Eye (tissue), 1 donor: ENCODE results near the gene VTN.

Experiments
- DNase-seq: peaks from one replicate; pipeline ENCODE4 v3.0.0-alpha.2; 2015

The VTN gene

DNA sequence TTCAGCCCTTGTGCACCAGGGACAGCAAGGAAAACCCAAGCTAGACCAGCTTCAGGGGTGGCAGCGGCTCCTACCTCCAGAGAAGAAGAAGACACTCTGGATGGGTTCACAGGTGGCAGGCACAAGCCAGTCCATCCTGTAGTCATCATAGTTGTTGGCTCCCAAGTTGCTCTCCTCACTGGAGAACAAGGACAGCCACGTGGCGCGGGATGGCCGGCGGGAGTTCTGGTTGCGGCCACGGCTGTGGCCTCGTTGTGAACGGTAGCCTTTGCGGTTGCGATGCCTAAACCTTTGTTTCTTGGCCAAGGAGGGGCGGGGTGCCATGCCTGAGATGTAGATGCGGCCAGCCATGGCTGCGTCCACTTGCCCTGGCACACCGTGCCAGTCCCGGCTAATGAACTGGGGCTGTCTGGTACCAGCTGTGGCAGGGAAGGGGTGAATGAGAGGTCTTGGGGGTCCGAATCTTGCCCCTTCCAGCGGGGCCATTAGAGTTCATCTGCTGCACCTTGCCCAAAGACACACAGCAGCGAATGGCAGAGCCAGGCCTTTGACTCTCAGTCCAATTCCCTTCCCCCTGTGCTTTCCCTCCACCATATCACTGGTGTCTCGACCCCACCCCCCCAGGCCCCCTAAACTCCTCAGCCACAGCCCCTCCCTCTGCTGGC lies 2.3 kb downstream of the VTN start:
- DNase-seq, result no peak

DNA sequence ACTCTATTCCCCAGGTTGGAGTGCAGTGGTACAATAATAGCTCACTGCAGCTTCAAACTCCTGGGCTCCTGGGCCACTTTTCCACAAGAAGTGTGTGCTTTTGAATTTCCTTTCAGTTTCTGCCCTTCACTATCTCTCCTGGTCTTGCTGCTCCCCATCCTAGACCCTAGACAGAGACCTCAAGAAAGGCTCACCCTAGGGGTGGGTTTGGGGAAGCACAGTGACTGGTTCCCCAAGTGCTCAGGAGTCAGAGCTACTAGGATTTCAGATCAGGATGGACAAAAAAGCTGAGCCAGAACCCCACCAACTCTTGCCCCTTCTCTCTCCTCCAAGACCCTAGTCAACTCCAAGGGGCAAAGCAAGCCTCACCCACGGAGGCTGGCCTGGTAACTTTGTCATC lies 3.5 kb downstream of the VTN start:
- no peak for DNase-seq

DNA sequence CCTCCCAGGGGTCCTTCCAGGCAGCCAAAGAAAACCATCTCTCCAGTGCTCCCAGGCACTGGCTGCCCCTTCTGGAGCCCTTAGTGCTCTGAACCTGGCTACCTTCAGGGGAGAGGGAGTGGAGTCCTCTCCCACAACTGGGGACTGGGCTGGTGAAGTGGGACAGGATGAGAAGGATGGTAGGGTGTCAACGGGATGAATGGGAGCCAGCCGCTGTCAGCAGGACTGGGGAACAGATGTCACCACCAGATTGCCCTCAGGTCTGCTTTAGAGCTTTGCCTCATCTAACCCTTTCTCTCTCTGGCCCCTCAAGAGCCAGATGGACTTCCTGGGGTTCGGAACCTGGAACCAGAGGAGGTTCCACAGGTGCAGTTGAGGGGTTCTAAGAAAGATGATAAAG lies 4.6 kb downstream of the VTN start:
- DNase-seq, result no peak

DNA sequence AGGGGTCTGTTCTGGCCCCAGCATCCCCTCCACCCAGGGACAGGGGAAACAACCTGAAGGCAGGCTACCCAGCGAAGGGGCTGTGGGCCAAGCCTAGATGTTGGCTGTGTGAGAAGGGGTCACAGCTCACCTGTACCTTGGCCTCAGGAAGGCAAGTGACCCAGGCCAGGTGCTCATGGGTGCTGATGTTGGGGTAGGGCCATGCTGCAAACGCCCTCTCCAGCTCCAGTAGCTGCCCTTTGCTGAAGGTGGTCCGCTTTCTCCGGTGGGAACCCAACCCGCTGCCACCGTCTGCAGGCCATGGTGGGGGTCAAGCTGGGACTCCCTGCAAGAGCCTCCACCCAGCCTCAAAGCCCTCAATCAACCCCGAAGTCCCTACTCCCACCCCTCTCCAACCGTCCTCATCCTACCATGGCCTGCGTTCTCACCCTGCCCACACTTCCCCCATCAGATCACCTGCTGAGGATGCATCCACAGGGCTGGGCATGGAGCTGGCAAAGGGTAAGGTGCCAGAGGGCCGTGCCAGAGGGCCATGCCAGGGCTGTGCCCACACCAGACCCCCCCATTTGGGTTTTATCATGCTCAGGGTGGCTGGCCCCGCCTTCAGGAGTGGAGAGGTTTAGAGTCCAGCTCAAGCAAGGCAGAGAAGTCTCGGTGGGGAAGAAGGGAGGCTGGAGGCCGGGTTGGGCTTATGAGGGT lies 5.3 kb downstream of the VTN start, which contains the start of gene SEBOX:
Gene SEBOX, minus strand, starts transcription at position 535 of the 699 bp plus-strand sequence. Its CDS starts 48 bp downstream, at position 487.
- no peak for DNase-seq

DNA sequence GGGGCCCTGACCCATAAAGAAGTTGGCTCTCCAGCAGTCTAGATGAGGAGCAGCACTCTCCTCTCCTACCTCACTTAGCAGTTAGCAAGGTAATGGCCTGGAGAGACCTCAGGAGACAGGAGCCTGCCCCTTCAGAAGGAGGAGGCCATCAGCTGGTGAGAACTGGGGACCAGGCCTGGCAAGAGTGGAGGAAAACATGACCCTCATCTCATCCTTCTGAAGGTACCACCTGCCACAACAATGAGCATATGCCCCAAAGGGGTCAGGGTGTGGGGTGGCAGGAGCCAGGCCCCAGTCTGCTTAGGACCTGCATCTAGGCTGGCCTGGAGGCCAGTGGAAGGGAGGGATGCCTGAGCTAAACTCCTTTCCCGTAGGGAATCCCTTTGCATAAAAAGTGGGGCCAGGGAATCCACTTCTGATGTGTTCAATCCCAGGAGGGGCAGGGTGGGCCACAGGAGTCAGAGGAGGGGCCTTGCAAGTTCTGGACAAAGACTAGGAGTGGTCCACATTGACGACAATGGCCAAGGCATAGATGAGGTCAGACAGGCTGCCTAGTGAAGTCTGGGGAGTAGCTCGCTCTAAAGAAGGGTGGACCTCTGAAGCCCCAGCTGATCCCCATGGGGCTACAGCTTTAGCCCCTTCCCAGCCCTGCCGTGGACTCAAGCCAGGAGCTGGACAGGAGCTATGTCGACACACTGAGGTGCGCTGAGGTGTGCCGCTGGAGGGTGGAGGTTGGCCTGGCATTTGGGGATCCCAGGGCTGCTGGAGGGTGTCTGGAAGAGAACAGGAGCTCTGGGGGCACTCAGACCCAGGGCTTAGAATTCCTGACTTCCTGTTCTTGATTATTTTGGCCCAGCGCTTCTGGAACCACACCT lies 6.1 kb downstream of the VTN start:
- no peak for DNase-seq

DNA sequence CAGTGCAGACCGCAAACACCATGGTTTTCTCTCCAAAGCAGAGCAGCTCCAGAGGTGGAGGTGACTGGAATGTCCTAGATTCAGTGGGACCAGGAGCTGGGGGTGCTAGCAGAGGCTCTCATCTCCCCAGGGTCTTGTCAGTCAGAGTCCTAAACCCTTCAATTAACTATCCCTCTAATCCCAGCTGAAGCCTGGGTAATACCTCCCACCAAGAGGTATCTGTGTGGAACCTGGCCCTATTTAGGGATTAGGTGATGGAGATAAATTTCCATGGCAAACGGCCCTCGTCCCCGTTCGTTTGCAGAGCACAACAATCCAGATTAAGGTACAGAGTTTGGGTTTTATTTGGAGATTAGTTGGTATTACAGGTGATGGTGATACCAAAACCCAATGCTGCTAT lies 6.9 kb downstream of the VTN start:
- DNase-seq, result no peak

DNA sequence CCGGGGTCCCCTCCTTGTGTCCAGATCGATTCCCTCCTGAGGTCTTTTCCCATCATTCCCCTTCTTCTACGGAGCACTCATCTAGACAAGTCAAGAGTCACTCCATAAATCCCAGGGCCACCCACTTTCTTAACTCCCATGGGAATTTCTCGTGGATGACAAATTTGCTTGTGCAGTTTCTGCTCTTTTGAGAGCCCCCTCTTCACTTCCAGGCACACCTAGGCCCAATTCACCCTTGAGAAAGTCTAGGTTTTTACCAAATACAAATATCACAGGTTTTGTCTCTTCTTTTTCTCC lies 12.3 kb downstream of the VTN start:
- no peak for DNase-seq

DNA sequence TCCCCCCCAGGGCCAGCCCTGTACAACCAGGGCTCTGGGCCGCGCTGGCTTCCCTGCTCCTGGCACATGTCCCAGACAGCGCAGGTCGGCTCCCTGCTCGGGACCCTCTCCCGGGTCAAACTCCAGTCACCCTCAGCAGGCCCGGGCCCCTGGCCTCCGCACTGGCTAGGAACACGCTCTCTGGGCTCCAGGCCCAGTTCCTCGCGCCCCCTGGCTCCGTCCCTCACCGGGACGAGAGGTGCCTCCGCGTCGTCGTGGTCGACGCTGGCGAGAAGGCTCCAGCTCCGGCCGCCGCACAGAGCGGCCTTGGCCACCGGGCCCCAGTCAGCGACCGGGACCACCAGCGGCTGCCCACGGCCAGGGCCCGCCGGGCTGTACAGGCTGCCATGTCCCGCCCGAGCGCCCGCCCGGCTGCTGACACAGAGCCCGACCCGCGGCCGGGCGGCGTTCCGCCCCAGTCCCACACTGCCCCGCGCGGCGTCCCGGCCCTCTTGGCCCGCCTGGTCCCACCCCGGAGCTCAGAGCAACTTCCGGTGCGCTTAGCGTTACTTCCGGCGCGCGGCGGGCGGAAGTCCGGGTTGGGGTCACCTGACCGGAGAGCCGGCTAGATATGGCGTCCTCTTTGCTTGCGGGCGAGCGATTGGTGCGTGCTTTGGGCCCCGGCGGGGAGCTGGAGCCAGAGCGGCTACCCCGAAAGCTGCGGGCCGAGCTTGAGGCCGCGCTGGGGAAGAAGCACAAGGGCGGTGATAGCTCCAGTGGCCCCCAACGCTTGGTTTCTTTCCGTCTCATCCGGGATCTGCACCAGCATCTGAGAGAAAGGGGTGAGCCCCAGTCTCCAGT lies 12.8 kb downstream of the VTN start, which contains the start of gene POLDIP2:
Gene POLDIP2, minus strand, starts transcription at position 467 of the 840 bp plus-strand sequence. Its CDS starts 79 bp downstream, at position 388.
- DNase-seq, result peak; percentile 98

DNA sequence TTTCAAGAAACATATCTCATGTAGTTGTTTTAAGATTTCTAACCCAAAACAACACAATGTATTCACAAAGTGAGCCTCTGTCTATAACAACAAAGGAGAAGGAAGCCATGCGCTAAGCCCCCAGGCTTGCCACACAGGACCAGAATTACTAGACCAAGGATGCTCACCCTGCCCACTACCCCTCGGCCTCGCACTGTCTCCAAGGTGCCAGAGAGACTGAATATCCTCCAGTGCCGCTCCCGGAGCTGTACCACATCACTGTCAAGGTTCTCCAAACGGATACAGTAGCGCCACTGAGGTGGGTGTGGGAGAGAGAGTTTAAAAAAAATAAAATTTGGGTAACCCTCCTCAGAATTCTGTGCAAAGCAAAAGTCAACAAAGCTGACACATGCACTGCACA lies 19.8 kb downstream of the VTN start:
- no peak for DNase-seq

DNA sequence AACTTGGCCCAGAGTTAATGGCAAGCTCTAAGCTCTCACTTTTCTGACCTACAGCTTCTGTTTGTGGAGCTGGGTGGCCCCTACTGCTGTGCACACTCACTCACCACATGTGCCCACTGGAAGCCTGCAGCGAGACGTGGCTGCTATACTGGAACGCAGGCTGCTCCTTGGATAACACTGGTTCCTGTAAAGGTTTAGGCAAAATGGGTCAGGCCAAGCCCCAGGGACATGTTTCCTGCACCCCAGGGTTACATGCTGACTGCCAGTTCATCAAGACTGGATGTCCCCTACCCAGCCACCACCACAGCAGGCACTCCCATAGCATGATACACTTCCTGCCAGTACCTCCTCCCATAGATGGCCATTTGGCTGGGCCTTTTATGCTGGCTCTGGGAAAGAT lies 21.1 kb downstream of the VTN start:
- DNase-seq, result no peak

DNA sequence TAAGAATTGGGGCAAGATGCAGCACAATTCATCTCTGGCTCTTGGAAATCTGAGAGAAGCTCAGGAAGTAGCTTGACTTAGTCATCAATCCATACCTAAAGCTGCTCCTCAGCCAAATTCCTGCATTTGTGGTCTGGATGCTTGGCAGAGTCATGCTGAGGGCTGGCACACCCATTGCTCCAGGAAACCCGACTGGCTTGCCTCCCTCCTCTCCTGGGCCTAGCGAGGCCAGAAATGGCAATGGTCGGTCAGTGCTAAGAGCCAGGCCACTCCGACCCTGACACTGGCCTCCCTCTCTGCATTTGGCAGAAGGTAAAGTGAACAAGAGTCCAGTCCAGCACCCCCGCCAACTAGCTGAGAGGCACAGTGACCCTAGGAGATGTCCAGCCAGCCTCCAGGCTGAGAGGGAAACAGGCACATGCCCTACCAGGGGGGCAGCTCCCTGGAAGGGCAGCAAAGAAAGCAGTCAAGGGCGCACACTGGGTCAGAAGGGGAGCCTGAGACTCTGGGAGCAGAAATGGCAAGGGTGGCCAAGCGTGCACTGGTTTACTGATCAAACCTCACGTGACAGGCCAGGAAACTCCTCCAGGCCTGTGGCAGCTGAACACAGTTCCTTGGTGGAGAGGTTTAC lies 22.7 kb downstream of the VTN start:
- DNase-seq, result no peak

DNA sequence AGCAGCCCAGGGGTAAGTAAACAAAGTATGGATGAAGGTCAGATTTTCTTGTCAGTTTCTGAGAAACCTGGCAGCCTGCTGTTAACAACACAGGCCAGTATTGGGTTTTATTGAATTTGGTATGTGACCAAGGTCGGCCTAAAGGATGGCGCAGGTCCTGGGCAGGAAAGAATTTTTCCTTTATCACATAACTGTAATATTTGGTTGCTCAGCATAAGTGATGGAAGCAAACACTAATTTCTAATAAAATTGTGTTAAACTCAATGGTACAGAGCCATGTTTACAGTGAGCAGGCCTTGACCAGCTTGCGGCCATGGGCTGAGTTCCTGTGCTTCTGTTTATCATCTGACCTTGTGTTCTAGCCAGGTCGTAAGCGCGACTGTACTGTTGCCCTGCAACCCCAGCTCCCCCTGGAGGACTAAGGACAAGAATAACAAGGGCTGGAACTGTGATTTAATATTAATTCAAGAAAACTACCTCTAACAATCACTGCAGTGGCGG lies 23.3 kb downstream of the VTN start:
- no peak for DNase-seq

DNA sequence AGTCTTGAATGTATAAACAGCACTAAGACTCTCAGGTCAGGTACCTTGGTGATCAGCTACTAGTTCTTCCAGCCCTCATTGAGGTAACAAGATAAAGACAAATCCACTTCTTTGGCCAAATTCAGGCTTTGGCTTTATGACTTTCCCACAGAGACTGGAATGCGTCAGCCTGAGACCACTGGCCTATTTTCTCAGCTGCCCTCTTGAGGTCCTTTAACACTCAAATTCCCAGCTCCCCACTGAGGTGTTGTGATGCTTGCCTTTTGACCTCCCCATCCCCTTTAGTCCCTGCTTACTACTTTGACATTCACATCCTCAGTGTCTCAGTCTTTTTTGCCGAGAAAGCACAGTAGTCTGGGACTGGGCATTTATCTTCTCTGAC lies 23.9 kb downstream of the VTN start:
- no peak for DNase-seq

DNA sequence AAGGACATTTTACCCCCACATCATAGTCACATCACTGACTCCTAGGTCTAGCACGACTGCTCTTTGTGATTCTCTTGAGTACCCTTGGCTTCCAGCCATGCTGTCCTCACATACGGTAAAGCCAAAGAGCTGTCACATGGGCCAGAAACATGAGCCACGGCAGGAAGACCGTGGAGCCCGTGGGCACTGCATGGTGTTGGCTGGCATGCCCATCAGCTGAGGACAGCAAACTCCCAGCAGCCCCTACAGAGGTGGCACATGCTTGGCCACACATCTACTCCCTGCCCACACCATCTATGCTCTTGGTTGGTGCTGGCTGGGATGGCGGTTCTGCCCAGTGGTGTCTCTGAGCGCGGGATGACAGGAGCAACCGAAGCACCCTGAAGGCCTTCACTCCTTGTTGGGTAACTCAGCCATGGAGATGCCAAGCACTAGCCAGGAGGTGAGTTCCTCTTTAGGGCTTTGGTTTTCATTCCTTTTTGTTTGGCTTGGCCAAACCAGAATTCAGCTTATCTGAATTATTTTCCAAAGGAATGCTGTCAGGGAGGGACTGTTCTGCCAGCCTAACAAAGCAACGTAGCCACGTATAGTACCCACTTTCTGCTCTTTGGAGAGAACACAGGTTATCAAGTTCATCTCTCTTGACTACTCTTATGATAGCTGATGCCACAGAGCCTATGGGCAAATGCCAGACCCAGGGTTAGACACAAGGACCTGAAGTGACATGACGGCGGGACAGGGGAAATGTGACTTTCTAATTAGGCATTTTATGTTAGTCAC lies 24.5 kb downstream of the VTN start:
- no peak for DNase-seq

DNA sequence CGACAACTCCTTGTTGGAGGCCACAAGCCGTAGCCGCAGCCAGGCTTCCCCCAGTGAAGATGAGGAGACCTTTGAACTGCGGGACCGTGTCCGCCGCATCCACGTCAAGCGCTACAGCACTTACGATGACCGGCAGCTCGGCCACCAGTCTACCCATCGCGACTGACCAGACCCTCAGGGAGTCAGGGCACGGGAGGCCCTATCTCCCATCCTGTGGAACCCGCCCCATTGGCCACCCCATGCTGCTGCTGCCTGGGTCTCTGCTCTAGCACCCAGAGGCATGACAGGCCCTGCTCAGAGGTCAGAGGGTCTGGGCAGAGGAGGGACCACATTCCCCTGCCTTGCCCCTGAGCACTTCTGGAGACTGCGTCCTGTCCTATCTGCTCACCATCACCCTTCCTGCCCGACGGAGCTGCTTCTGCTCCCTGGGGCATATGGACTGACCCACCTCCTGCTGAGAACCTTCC lies 25.6 kb downstream of the VTN start:
- no peak for DNase-seq

DNA sequence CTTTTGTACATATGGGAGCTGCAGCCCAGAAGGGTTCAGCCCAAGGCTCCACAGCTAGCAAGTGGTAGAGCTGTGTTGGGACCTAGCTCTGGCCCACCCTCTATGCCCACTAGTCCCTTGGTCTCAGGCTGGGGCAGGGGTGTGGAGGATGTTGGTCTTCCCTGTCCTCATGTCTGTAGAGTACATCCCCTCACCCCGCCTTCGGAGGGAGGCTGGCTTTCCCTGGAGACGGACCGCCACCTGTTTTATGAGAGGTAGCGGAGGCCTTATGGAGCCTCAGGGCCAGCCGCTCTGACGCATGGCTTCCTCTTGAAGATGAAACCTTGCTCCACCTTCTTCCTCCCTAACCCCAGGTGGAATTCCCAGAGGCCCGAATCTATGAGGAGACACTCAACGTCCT lies 26.1 kb downstream of the VTN start:
- no peak for DNase-seq

DNA sequence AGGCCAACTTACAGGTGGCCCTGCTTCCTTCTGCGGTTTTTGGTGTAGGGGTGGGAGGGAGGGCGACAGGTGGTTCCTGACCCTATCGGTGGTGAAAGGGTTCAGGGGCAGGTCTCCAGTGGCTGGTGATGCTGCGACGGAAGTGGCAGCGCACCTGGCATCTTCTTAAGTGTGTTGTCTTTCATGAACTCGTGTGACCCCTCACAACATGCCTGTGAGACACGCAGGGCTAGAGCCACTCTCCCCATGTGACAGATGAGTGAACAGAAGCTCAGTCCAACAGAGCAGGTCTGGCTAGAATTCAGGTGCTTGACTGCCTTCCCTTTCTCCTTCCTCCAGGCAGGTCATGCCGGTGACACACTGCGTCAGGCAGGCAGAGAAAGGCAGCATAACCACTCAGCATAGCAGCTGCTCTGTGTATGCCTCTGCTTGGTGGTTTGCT lies 26.6 kb downstream of the VTN start:
- DNase-seq, result no peak

DNA sequence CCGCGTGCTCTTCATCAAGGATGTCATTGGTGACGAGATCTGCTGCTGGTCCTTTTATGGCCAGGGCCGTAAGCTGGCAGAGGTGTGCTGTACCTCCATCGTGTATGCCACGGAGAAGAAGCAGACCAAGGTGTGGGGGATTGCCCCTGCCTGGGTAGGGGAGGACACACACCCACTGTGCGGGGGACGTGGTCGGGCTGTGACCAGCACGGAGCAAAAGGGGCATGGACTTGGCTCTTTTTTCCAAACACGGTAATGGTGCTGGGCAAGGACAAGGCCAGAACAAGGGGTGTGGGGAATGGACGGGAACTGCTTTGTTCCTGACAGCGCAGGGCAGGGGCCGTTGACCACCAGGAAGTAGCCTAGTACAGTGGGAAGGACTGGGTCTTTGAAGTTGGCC lies 27.8 kb downstream of the VTN start:
- no peak for DNase-seq

DNA sequence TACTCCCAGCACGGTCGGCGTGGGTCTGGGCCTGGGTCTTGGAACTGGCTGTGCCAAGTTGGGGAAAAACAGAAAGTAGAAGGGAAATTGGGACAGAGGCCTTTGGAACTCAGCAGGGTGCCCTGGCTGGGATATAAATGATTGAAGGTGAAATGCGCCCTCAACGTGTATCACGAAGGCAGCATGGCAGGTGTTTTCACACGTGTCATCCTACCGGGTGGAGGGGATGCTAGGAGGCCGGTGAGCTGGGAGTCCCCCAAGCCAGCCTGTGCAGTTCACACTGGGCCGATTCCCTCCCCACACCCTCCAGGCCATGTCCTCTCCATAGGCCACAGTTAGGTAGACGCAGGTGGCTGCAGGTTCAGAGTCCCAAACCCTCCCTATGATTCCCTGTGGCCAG lies 28.6 kb downstream of the VTN start:
- no peak for DNase-seq

DNA sequence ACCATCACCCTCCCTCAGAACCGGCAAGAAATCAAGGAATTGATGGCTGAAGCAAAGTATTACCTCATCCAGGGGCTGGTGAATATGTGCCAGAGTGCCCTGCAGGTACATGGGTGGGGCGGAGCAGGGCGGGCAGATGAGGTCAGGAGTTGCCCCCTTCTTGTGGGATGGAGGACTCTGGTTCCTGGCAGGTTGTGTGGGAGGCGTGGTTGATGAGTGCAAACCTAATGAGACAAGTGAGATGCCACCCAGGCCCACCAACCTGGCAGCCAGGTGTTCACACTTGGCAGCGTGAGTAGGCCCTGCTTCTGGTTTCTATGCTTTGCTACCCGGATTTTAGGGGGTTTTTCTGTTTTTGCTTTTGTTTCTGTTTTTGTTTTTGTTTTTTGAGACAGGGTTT lies 29.7 kb downstream of the VTN start:
- DNase-seq, result no peak

DNA sequence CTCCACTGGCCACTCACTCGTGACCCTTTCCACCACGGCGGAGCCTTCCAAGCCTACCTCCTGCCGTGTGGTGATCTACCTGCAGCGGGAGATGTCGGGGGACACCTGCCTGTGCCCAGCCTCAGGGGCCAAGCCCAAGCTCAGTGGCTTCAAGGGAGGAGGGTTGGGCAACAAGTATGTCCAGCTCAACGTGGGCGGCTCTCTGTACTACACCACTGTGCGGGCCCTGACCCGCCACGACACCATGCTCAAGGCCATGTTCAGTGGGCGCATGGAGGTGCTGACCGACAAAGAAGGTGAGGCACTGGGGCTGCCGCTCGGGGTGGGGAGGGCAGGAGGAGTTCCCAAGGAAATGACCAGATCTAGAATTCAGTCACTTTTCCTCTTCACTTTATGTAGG lies 30.7 kb downstream of the VTN start:
- DNase-seq, result no peak
